LNCaP clone FGC (cell line): ENCODE results near the gene TPD52L3.

Source experiments
- DNase-seq: peaks from one replicate; pipeline ENCODE4 v3.0.0-alpha.2; 2011; ENCODE audit warnings: low read depth
- H3K4me3 ChIP-seq: 2 replicates; pipeline ENCODE4 v1.5.1; 2011; ENCODE audit warnings: mild to moderate bottlenecking, low read depth, low read length, control low read depth
- CTCF ChIP-seq: IDR thresholded peaks from 2 replicates; pipeline ENCODE4 v1.5.1; 2012; ENCODE audit warnings: mild to moderate bottlenecking; ENCODE audit not compliant: control insufficient read depth, insufficient read depth; ENCODE audit errors: extremely low read depth

TPD52L3 gene

DNA sequence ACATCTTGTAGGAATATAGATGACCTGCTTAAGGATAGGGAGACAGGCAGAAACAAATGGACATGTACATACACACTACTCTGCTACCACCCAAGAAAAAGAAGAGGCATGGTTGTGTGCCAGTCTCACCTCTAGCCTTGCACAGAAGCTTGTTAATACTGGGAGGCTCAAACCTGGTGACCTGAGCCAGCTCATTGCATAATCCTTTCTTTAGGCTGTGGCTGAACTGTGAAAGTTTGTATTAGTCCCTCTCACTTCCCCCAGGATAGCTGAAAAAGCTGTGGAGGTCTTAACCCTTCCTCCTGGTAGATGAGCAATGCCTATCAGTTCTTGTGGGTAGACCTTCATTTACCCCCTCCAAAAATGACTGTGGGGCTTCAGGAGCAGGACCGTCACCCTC is 28.7 kb downstream of the TPD52L3 start:
- no peak for TF ChIP-seq CTCF
- DNase-seq, result no peak
- no peak overlapping the region for H3K4me3 ChIP-seq

DNA sequence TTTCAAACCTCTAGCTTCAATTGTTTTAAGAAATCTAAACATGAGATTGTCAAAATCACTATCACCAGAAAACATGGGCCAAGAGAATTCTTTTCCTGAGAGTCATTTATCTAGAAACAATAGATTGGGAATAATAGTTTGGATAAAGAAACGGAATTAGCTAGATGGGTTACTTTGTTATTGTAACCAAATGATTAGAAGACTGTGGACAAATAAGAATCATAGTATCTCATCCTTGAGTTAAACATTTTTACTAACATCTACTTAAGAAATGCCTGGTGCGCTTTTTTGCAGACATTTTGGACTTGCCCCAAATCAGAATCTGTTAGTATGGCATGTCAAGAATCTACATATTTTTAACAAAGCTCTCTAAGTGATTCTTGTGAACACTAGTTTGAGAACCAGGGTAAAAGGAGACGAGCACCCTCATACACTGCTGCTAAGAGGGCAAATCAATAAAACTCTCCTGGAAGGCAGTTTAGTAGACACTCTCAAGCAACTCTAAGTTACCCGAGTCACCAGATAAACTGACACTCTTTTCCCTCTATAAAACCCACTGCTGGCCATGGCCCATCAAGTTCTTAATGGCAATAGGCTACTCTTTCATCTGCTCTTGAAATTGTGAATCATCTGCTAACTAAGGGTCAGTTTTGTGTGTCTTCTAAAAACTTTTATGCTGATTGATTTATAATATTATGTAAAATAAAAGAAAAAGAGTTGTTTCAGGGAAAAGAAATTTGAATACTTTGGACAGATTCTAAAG is 39.1 kb downstream of the TPD52L3 start:
- DNase-seq, result no peak
- H3K4me3 ChIP-seq, result no peak overlapping the region
- TF ChIP-seq CTCF, result no peak

DNA sequence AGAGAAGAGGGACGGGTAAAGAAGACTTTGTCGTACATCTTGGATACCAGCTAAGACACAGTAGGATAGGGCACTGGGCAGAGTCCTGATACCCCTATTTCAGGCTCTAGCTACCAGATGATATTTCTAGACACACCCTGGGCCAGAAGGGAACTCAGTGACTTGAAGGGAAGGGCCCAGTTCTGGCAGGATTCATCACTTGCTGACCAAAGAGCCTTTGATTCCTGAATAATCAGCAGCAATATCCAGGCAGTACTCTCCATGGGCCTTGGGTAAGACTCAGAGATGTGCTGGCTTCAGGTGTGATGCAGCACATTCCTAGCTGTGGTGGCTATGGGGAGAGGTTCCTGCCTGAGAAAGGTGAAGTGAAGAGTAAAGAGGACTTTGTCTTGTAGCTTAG is 40.7 kb downstream of the TPD52L3 start:
- no peak overlapping the region for H3K4me3 ChIP-seq
- no peak for DNase-seq
- no peak for TF ChIP-seq CTCF
